HEK293T (cell line): ENCODE results near the gene OTUB1.

Experiments
- CTCF ChIA-PET: fragments of 350-600 bp; formaldehyde crosslinking; extraction: SDS; loops from one replicate; lab custom pipeline; 2021; ENCODE audit warnings: antibody characterized with exemption, inconsistent platforms; lab: Yijun Ruan, JAX
- POLR2A ChIA-PET: fragments of 350-600 bp; formaldehyde crosslinking; extraction: SDS; loops from one replicate; lab custom pipeline; 2020; ENCODE audit warnings: antibody characterized with exemption, inconsistent platforms; lab: Yijun Ruan, JAX
- DNase-seq: peaks from one replicate; pipeline ENCODE4 v3.0.0; 2012; ENCODE audit warnings: mixed read lengths; ENCODE audit errors: extremely low spot score
- ARNT ChIP-seq: fragments of 450-650 bp; IDR thresholded peaks from 2 replicates; pipeline ENCODE4 v1.6.1; 2017; ENCODE audit warnings: mild to moderate bottlenecking
- BHLHE40 ChIP-seq: fragments of 450-650 bp; IDR thresholded peaks from 2 replicates; pipeline ENCODE4 v1.6.1; 2016; ENCODE audit warnings: mild to moderate bottlenecking, moderate library complexity, borderline replicate concordance
- CTBP1 ChIP-seq: fragments of 450-650 bp; IDR thresholded peaks from 2 replicates; pipeline ENCODE4 v1.6.1; 2016; ENCODE audit warnings: borderline replicate concordance
- ELF4 ChIP-seq: fragments of 450-650 bp; IDR thresholded peaks from 2 replicates; pipeline ENCODE4 v1.6.1; 2017; ENCODE audit warnings: antibody characterized with exemption
- FOXA1 ChIP-seq: fragments of 450-650 bp; IDR thresholded peaks from 2 replicates; pipeline ENCODE4 v1.6.1; 2016; ENCODE audit warnings: mild to moderate bottlenecking
- FOXK2 ChIP-seq: fragments of 450-650 bp; IDR thresholded peaks from 2 replicates; pipeline ENCODE4 v1.6.1; 2016; ENCODE audit warnings: mild to moderate bottlenecking
- FOXM1 ChIP-seq: fragments of 450-650 bp; IDR thresholded peaks from 2 replicates; pipeline ENCODE4 v1.6.1; 2017; ENCODE audit warnings: mild to moderate bottlenecking, borderline replicate concordance
- HDGF ChIP-seq: fragments of 450-650 bp; IDR thresholded peaks from 2 replicates; pipeline ENCODE4 v1.6.1; 2017; ENCODE audit warnings: antibody characterized with exemption, borderline replicate concordance
- L3MBTL2 ChIP-seq: fragments of 450-650 bp; conservative IDR thresholded peaks from 2 replicates; pipeline ENCODE4 v1.6.1; 2016; ENCODE audit warnings: mild to moderate bottlenecking
- LEF1 ChIP-seq: fragments of 450-650 bp; IDR thresholded peaks from 2 replicates; pipeline ENCODE4 v1.6.1; 2017; ENCODE audit warnings: mild to moderate bottlenecking, borderline replicate concordance
- NFRKB ChIP-seq: fragments of 450-650 bp; IDR thresholded peaks from 2 replicates; pipeline ENCODE4 v1.6.1; 2016; ENCODE audit warnings: mild to moderate bottlenecking, moderate library complexity
- PKNOX1 ChIP-seq: fragments of 450-650 bp; IDR thresholded peaks from 2 replicates; pipeline ENCODE4 v1.6.1; 2016
- SP1 ChIP-seq: fragments of 450-650 bp; IDR thresholded peaks from 2 replicates; pipeline ENCODE4 v1.6.1; 2017
- SUZ12 ChIP-seq: fragments of 450-650 bp; IDR thresholded peaks from 2 replicates; pipeline ENCODE4 v1.6.1; 2016; ENCODE audit warnings: mild to moderate bottlenecking
- TARDBP ChIP-seq: fragments of 450-650 bp; IDR thresholded peaks from 2 replicates; pipeline ENCODE4 v1.6.1; 2016
- ZNF384 ChIP-seq: fragments of 450-650 bp; IDR thresholded peaks from 2 replicates; pipeline ENCODE4 v1.6.1; 2016

OTUB1 gene

GRCh38 chr11:64036087-64037026 is 50.1 kb downstream of the OTUB1 start:
- ChIA-PET POLR2A (no interaction called here), CTCF (interaction anchor here (1.1 kb wide), 1 partner anchor 113 kb away, joined by 3 read pairs; no protein-coding TSS in a partner anchor)
- DNase-seq: peak; percentile 42
- TF ChIP-seq FOXK2 (no peak), LEF1 (no peak), BHLHE40 (no peak), ELF4 (no peak), FOXA1 (no peak), SP1 (no peak), ZNF384 (no peak), PKNOX1 (no peak), SUZ12 (no peak), HDGF (no peak), L3MBTL2 (no peak), CTBP1 (no peak), FOXM1 (no peak), NFRKB (no peak), TARDBP (no peak), ARNT (no peak)

- ChIA-PET CTCF (interaction anchor here (1.1 kb wide), 1 partner anchor 112 kb away, joined by 3 read pairs; no protein-coding TSS in a partner anchor), POLR2A (no interaction called here)
- TF ChIP-seq LEF1 (no peak), L3MBTL2 (no peak), PKNOX1 (no peak; the same call in 1 of the 2 replicates), FOXK2 (no peak), ZNF384 (no peak), CTBP1 (no peak), SUZ12 (no peak), SP1 (no peak), NFRKB (no peak), ARNT (no peak), TARDBP (no peak), BHLHE40 (no peak), ELF4 (no peak), FOXM1 (no peak), HDGF (no peak)
- DNase-seq: no peak
These were observed 50.9 kb downstream of the OTUB1 start for GRCh38 chr11:64037027-64037634.

GRCh38 chr11:64038500-64038899 is 52.3 kb downstream of the OTUB1 start:
- POLR2A ChIA-PET: no interaction called here
- no peak for DNase-seq
- CTCF ChIA-PET: no interaction called here
- TF ChIP-seq ARNT (no peak), FOXM1 (no peak), SUZ12 (no peak), L3MBTL2 (no peak)

- ChIA-PET CTCF (interaction anchor here (0.8 kb wide), 1 partner anchor 110 kb away, joined by 3 read pairs; no protein-coding TSS in a partner anchor), POLR2A (no interaction called here)
- DNase-seq: no peak
- TF ChIP-seq FOXM1 (no peak), BHLHE40 (no peak), PKNOX1 (no peak), FOXA1 (no peak), ELF4 (no peak), NFRKB (no peak), ARNT (no peak), ZNF384 (no peak), TARDBP (no peak), SP1 (no peak), CTBP1 (no peak), SUZ12 (no peak), HDGF (no peak), LEF1 (no peak), L3MBTL2 (no peak), FOXK2 (no peak)
These were observed 52.9 kb downstream of the OTUB1 start for GRCh38 chr11:64039012-64039665.

GRCh38 chr11:64040684-64041322 is 54.6 kb downstream of the OTUB1 start:
- TF ChIP-seq HDGF (no peak), FOXA1 (no peak), L3MBTL2 (no peak), FOXK2 (no peak), ELF4 (no peak), SUZ12 (no peak), BHLHE40 (no peak), PKNOX1 (no peak), ARNT (no peak), SP1 (no peak), TARDBP (no peak), ZNF384 (no peak), NFRKB (no peak), LEF1 (no peak), FOXM1 (no peak), CTBP1 (no peak)
- POLR2A ChIA-PET: no interaction called here
- CTCF ChIA-PET: interaction anchor here (1.5 kb wide), 1 partner anchor 109 kb away, joined by 7 read pairs; no protein-coding TSS in a partner anchor
- DNase-seq: peak; percentile 22
